H1 (cell line): Measurements from ENCODE around the gene CMC1. TPM values are rescaled to one million over a fixed set of nuclear protein-coding genes. Genes with fewer than 3 reads are reported as not detected.

Experiments
- CTCF ChIA-PET: fragments of 300-600 bp; sonication (Branson Sonifier 250); formaldehyde crosslinking; loops from one replicate; lab custom pipeline; 2021; ENCODE audit not compliant: partially characterized antibody; lab: Charles Lee
- POLR2A ChIA-PET: fragments of 300-600 bp; sonication (Branson Sonifier 250); formaldehyde crosslinking; loops from one replicate; lab custom pipeline; 2021; ENCODE audit warnings: inconsistent platforms; ENCODE audit not compliant: partially characterized antibody; lab: Charles Lee
- DNase-seq, 2 experiments: peaks; one replicate each; pipeline versions ENCODE4 v3.0.0 to v3.0.0-alpha.2; 2010 to 2022; ENCODE audit warnings: low spot score in 2 of 2, low read depth in 1 of 2, mixed read lengths in 1 of 2
- FAIRE-seq: peaks from 2 replicates; lab custom pipeline; 2011; peaks lifted over from hg19 to GRCh38; lab: Jason Lieb, UNC
- H2AFZ ChIP-seq: 2 replicates; pipeline ENCODE4 v1.8.1; 2012; ENCODE audit warnings: low read length, inconsistent platforms
- H2AK5ac ChIP-seq: 2 replicates; pipeline ENCODE4 v1.6.1; 2013; ENCODE audit warnings: low read depth, low read length
- H2BK120ac ChIP-seq: replicated peaks from 2 replicates; pipeline ENCODE3; 2013; ENCODE audit warnings: low read depth, low read length, inconsistent platforms
- H2BK12ac ChIP-seq: 2 replicates; pipeline ENCODE4 v1.6.1; 2013; ENCODE audit warnings: low read depth, low read length
- H2BK15ac ChIP-seq: 2 replicates; pipeline ENCODE4 v1.6.1; 2013; ENCODE audit warnings: low read length
- H2BK20ac ChIP-seq: 2 replicates; pipeline ENCODE4 v1.6.1; 2013; ENCODE audit warnings: low read length
- H2BK5ac ChIP-seq: 2 replicates; pipeline ENCODE4 v1.6.1; 2013; ENCODE audit warnings: low read depth, low read length
- H3K14ac ChIP-seq: 2 replicates; pipeline ENCODE4 v1.6.1; 2013; ENCODE audit warnings: inconsistent platforms; ENCODE audit not compliant: insufficient read length
- H3K18ac ChIP-seq: 2 replicates; pipeline ENCODE4 v1.6.1; 2013; ENCODE audit warnings: low read length; ENCODE audit errors: extremely low read depth
- H3K23ac ChIP-seq: 2 replicates; pipeline ENCODE4 v1.6.1; 2013; ENCODE audit warnings: inconsistent platforms; ENCODE audit not compliant: insufficient read length
- H3K23me2 ChIP-seq: 2 replicates; pipeline ENCODE4 v1.6.1; 2013; ENCODE audit warnings: low read depth, low read length
- H3K27ac ChIP-seq: 2 replicates; pipeline ENCODE4 v1.6.1; 2011; ENCODE audit warnings: low read depth, low read length, inconsistent platforms
- H3K27me3 ChIP-seq, 4 experiments: replicated peaks in 1 of 4; 1 replicate in 1 of 4; 2 replicates in 3 of 4; pipeline versions ENCODE4 v1.6.1 to v1.8.1; 2011 to 2013; ENCODE audit warnings: low read length in 3 of 4, mild to moderate bottlenecking in 3 of 4, inconsistent platforms in 2 of 4, mixed read lengths in 2 of 4, moderate library complexity in 1 of 4; ENCODE audit not compliant: control insufficient read depth in 3 of 4, insufficient read depth in 3 of 4; ENCODE audit errors: extremely low read depth in 1 of 4
- H3K36me3 ChIP-seq, 4 experiments: 2 replicates each; pipeline versions ENCODE4 v1.6.1 to v1.8.1; 2011 to 2013; ENCODE audit warnings: mild to moderate bottlenecking in 4 of 4, low read length in 3 of 4, moderate library complexity in 2 of 4, control low read depth in 1 of 4, inconsistent platforms in 1 of 4; ENCODE audit not compliant: insufficient read depth in 4 of 4, control insufficient read depth in 2 of 4
- H3K4ac ChIP-seq: replicated peaks from 2 replicates; pipeline ENCODE3; 2013; ENCODE audit warnings: low read length, low read depth, mixed read lengths, inconsistent platforms; ENCODE audit not compliant: insufficient read length
- H3K4me1 ChIP-seq, 4 experiments: replicated peaks in 1 of 4; 1 replicate in 1 of 4; 2 replicates in 3 of 4; pipeline versions ENCODE4 v1.6.1 to v1.8.1; 2011 to 2013; ENCODE audit warnings: low read length in 3 of 4, inconsistent platforms in 2 of 4, mixed read lengths in 1 of 4; ENCODE audit not compliant: insufficient read depth in 4 of 4, control insufficient read depth in 3 of 4
- H3K4me2 ChIP-seq, 2 experiments: 2 replicates each; pipeline versions ENCODE4 v1.6.1 to v1.8.1; 2011 to 2013; ENCODE audit warnings: low read depth in 2 of 2, low read length in 2 of 2, control low read depth in 1 of 2, inconsistent platforms in 1 of 2, mild to moderate bottlenecking in 1 of 2; ENCODE audit not compliant: insufficient read depth in 1 of 2
- H3K4me3 ChIP-seq, 4 experiments: fragments of 200-600, 300-600 bp in 1 of 4; sonication (generic), shearing (Covaris generic), sonication (Bioruptor Twin) in 1 of 4; 2 replicates each; pipeline versions ENCODE4 v1.5.1 to v1.8.1; 2011 to 2016; ENCODE audit warnings: low read length in 4 of 4, low read depth in 3 of 4, control low read depth in 2 of 4, inconsistent platforms in 2 of 4, mild to moderate bottlenecking in 2 of 4, mixed read lengths in 1 of 4, moderate library complexity in 1 of 4; ENCODE audit not compliant: insufficient read depth in 2 of 4; ENCODE audit errors: extremely low read depth in 1 of 4
- H3K56ac ChIP-seq: replicated peaks from 2 replicates; pipeline ENCODE3; 2013; ENCODE audit warnings: low read depth, mild to moderate bottlenecking, mixed read lengths, low read length, inconsistent platforms; ENCODE audit not compliant: insufficient read length
- H3K79me1 ChIP-seq: 2 replicates; pipeline ENCODE4 v1.6.1; 2013; ENCODE audit warnings: low read depth, low read length, control low read depth
- H3K79me2 ChIP-seq, 2 experiments: 2 replicates each; pipeline versions ENCODE4 v1.6.1 to v1.8.1; 2012 to 2013; ENCODE audit warnings: low read length in 2 of 2, mild to moderate bottlenecking in 2 of 2, inconsistent platforms in 1 of 2; ENCODE audit not compliant: insufficient read depth in 2 of 2, control insufficient read depth in 1 of 2
- H3K9ac ChIP-seq, 4 experiments: replicated peaks in 1 of 4; 1 replicate in 1 of 4; 2 replicates in 3 of 4; pipeline versions ENCODE4 v1.6.1 to v1.8.1; 2011 to 2013; ENCODE audit warnings: low read depth in 3 of 4, low read length in 3 of 4, control low read depth in 2 of 4, mild to moderate bottlenecking in 2 of 4, moderate library complexity in 2 of 4, inconsistent platforms in 1 of 4; ENCODE audit errors: extremely low read depth in 1 of 4
- H3K9me3 ChIP-seq, 2 experiments: 2 replicates each; pipeline versions ENCODE4 v1.6.1 to v1.8.1; 2012 to 2013; ENCODE audit warnings: mild to moderate bottlenecking in 2 of 2, moderate library complexity in 2 of 2, control low read depth in 1 of 2, inconsistent platforms in 1 of 2, low read depth in 1 of 2, low read length in 1 of 2, mixed read lengths in 1 of 2; ENCODE audit not compliant: insufficient read depth in 2 of 2
- H4K20me1 ChIP-seq, 2 experiments: replicated peaks in 1 of 2; 2 replicates each; pipeline versions ENCODE3 to v1.8.1; 2011 to 2013; ENCODE audit warnings: inconsistent platforms in 2 of 2, low read length in 2 of 2, mild to moderate bottlenecking in 1 of 2; ENCODE audit not compliant: insufficient read depth in 2 of 2, control insufficient read depth in 1 of 2
- H4K5ac ChIP-seq: 2 replicates; pipeline ENCODE4 v1.6.1; 2013; ENCODE audit warnings: low read length, low read depth, mixed read lengths, inconsistent platforms; ENCODE audit not compliant: insufficient read length
- H4K8ac ChIP-seq: 2 replicates; pipeline ENCODE4 v1.8.0; 2013; ENCODE audit warnings: mild to moderate bottlenecking, moderate library complexity, low read length, inconsistent platforms; ENCODE audit not compliant: insufficient read depth; ENCODE audit errors: extremely low read depth
- H4K91ac ChIP-seq: replicated peaks from 2 replicates; pipeline ENCODE3; 2013; ENCODE audit warnings: low read length, mixed read lengths, inconsistent platforms; ENCODE audit not compliant: insufficient read length
- ASH2L ChIP-seq: fragments of 200-600, 300-600 bp; sonication (generic); IDR thresholded peaks from one replicate; pipeline ENCODE4 v1.7.1; 2017; ENCODE audit warnings: low read length
- EZH2 ChIP-seq: fragments of 200-600 bp; sonication (generic); IDR thresholded peaks from 2 replicates; pipeline ENCODE4 v1.7.1; 2012; ENCODE audit warnings: low read depth, mild to moderate bottlenecking, moderate library complexity, low read length, inconsistent platforms; ENCODE audit not compliant: severe bottlenecking
- HDAC6 ChIP-seq: IDR thresholded peaks from one replicate; pipeline ENCODE4 v1.7.1; 2012; ENCODE audit warnings: low read depth, mild to moderate bottlenecking, inconsistent platforms, low read length, moderate library complexity
- RNF2 ChIP-seq: fragments of 200-900, 300-1000 bp; sonication (generic); IDR thresholded peaks from 2 replicates; pipeline ENCODE4 v1.7.1; 2016; ENCODE audit warnings: borderline replicate concordance, low read depth, mild to moderate bottlenecking, antibody characterized with exemption, low read length; ENCODE audit not compliant: poor library complexity, severe bottlenecking; ENCODE audit errors: missing control alignments
- SIRT6 ChIP-seq: IDR thresholded peaks from one replicate; pipeline ENCODE4 v1.7.1; 2012; ENCODE audit warnings: low read length, inconsistent platforms
- SIX5 ChIP-seq: IDR thresholded peaks from 2 replicates; pipeline ENCODE4 v1.6.1; 2011; ENCODE audit warnings: mild to moderate bottlenecking, low read depth, low read length
- SP4 ChIP-seq: IDR thresholded peaks from 2 replicates; pipeline ENCODE4 v1.6.1; 2012; ENCODE audit warnings: low read length, inconsistent platforms
- WGBS, 2 experiments: shearing (Covaris generic) in 1 of 2; methylation state at CpG; one replicate each; pipeline versions ENCODE4 v1.1.6 to v1.1.7; 2013 to 2015; ENCODE audit warnings: low lambda C conversion rate in 2 of 2, mixed read lengths in 2 of 2, inconsistent platforms in 1 of 2, low coverage in 1 of 2, missing lambda C conversion rate in 1 of 2; ENCODE audit not compliant: insufficient replicate concordance in 2 of 2, insufficient coverage in 1 of 2, insufficient read length in 1 of 2; ENCODE audit errors: extremely low coverage in 1 of 2, missing lambda C conversion rate in 1 of 2; 5-methylcytosine and 5-hydroxymethylcytosine counted together
- polyA plus RNA-seq, 7 experiments: library from polyadenylated mRNA; depleted of rRNA in 3 of 7; stranded (reverse) in 5 of 7; unstranded in 2 of 7; fragments of >200 nt in 5 of 7; fragments of 200-250 nt in 2 of 7; gene quantifications; 1 replicate in 5 of 7; 2 replicates in 1 of 7; 4 replicates in 1 of 7; pipeline versions ENCODE4 v1.2.1 to v1.2.3, GENCODE V29; 2011 to 2013; ENCODE audit warnings: missing spikeins in 2 of 7, mixed read lengths in 2 of 7
- total RNA-seq: library from RNA; stranded (reverse); fragmentation: NEBNext Ultra II Directional; extraction: Animal tissue kit (Norgen Biotek cat#: 25700); gene quantifications from 2 replicates; pipeline ENCODE4 v1.2.1, GENCODE V29; 2021

CMC1 gene
- total and polyA plus RNA-seq, 2 of the 8 experiments (the other 6 are each of a cell fraction or from before 2014, with no cell fraction given), result 11.4 to 19.4 TPM

GRCh38 chr3:28215407-28215806 is 26.0 kb upstream of the CMC1 start:
- no peak overlapping the region for H2BK120ac ChIP-seq
- no peaks in the 10 kb centered on the region for H3K36me3 ChIP-seq
- ChIA-PET CTCF (interaction anchor here (0.5 kb wide), 1 partner anchor 91 kb away, joined by 3 read pairs; no protein-coding TSS in a partner anchor), POLR2A (no interaction called here)
- no peak overlapping the region for H3K56ac ChIP-seq
- H3K4me1 ChIP-seq, result no peaks in the 10 kb centered on the region
- H3K27ac ChIP-seq, result no peak overlapping the region
- peaks cover 9% of the 10 kb centered on the region in 2 experiments for H3K9me3 ChIP-seq
- H3K23me2 ChIP-seq, result no peaks in the 10 kb centered on the region
- H2AK5ac ChIP-seq, result no peak overlapping the region
- H4K91ac ChIP-seq, result no peak overlapping the region
- H3K4ac ChIP-seq, result no peak overlapping the region
- no peak overlapping the region for H3K18ac ChIP-seq
- TF ChIP-seq RNF2 (no peak), SIX5 (no peak), ASH2L (no peak), SIRT6 (no peak), EZH2 (no peak), HDAC6 (no peak), SP4 (no peak)
- no peak overlapping the region for H3K14ac ChIP-seq
- no peaks in the 10 kb centered on the region for H3K79me2 ChIP-seq
- no peaks in the 10 kb centered on the region for H3K79me1 ChIP-seq
- H2BK5ac ChIP-seq, result no peak overlapping the region
- no peaks in the 10 kb centered on the region for H4K20me1 ChIP-seq
- H2BK12ac ChIP-seq, result no peak overlapping the region
- H3K27me3 ChIP-seq, result no peaks in the 10 kb centered on the region
- no peak overlapping the region for H3K4me2 ChIP-seq
- no peak overlapping the region for H4K8ac ChIP-seq
- no peak overlapping the region for H2AFZ ChIP-seq
- H4K5ac ChIP-seq, result no peak overlapping the region
- DNase-seq, result no peak
- H3K9ac ChIP-seq, result no peak overlapping the region
- 89% methylated on average over 3 of the region's 3 CpGs; no CpG with 5 or more reads in 1 of the 2 experiments for WGBS, 2 experiments
- H3K4me3 ChIP-seq, result no peak overlapping the region
- no peak overlapping the region for H2BK15ac ChIP-seq
- H3K23ac ChIP-seq, result no peak overlapping the region
- H2BK20ac ChIP-seq, result no peak overlapping the region
- no peak for FAIRE-seq
